Measurements from ENCODE around the gene ACVR1B. TPM values are rescaled to one million over a fixed set of nuclear protein-coding genes. Genes with fewer than 3 reads are reported as not detected.

The ACVR1B gene
- total and polyA plus RNA-seq, 5 experiments from 2014 or later: 1.2 to 12.6 (median 2.3) TPM

- POLR2A ChIA-PET: no interaction called here
- peak overlapping the region in 1 of 10 donors; percentile 65 for H3K4me3 Mint-ChIP-seq
- no peak for DNase-seq
Measured at GRCh38 chr12:52013626-52014310, 62.3 kb downstream of the ACVR1B start.

GRCh38 chr12:52014567-52015530, 63.4 kb downstream of the ACVR1B start:
- Mint-ChIP-seq H3K36me3 (peaks cover 0 to 37% (median 24%) of the 10 kb centered on the region in 3 donors), H3K4me3 (no peak overlapping the region), H3K4me1 (peaks cover under 1 to 6% (median 3%) of the 10 kb centered on the region in 4 donors), H3K27me3 (no peaks in the 10 kb centered on the region), H3K9me3 (no peaks in the 10 kb centered on the region), H3K27ac (no peak overlapping the region)
- ATAC-seq (peak in 1 of 2 donors; percentile 1), DNase-seq (no peak)
- POLR2A ChIA-PET: interaction anchor here (0.9 kb wide), 1 partner anchor 11 kb away, joined by 4 read pairs; no protein-coding TSS in a partner anchor

More at GRCh38 chr12:52013626-52014310, 62.3 kb downstream of the ACVR1B start:
- no peaks in the 10 kb centered on the region for H3K27me3 Mint-ChIP-seq
- no peaks in the 10 kb centered on the region for H3K9me3 Mint-ChIP-seq
- peak overlapping the region in 4 of 10 donors; percentile 8 to 71 (median 31) for H3K27ac Mint-ChIP-seq
- peaks cover 0 to 44% (median 26%) of the 10 kb centered on the region in 3 donors for H3K36me3 Mint-ChIP-seq
- H3K4me1 Mint-ChIP-seq: peaks cover 3 to 13% (median 7%) of the 10 kb centered on the region in 4 donors
- ATAC-seq: peak in 1 of 2 donors; percentile 4

- Mint-ChIP-seq H3K4me3 (no peak overlapping the region), H3K9me3 (no peaks in the 10 kb centered on the region), H3K27me3 (no peaks in the 10 kb centered on the region), H3K27ac (peak overlapping the region in 7 of 10 donors; percentile 21 to 89 (median 66)), H3K36me3 (peaks cover 0 to 32% (median 23%) of the 10 kb centered on the region in 3 donors), H3K4me1 (peaks cover 7 to 13% (median 10%) of the 10 kb centered on the region in 4 donors)
- POLR2A ChIA-PET: interaction anchor here (0.6 to 0.9 kb wide), 2 partner anchors 12 to 16 kb away, joined by 3 to 4 read pairs; no protein-coding TSS in a partner anchor
- ATAC-seq (peak in 1 of 2 donors; percentile 13), DNase-seq (peak in 1 of 10 donors; percentile 36)
Measured at GRCh38 chr12:52015532-52016041, 64.1 kb downstream of the ACVR1B start.

GRCh38 chr12:52018433-52019112, 67.1 kb downstream of the ACVR1B start:
- no peak overlapping the region for H3K4me3 Mint-ChIP-seq
- ATAC-seq (no peak), DNase-seq (no peak)
- peaks cover 0 to 8% (median 5%) of the 10 kb centered on the region in 3 donors for H3K36me3 Mint-ChIP-seq
- H3K9me3 Mint-ChIP-seq: no peaks in the 10 kb centered on the region
- POLR2A ChIA-PET: interaction anchor here (9.4 kb wide), 1 partner anchor 12 kb away, joined by 153 read pairs; the partner anchor contains the start of gene TAMALIN
- no peaks in the 10 kb centered on the region for H3K27me3 Mint-ChIP-seq
- H3K27ac Mint-ChIP-seq: peak overlapping the region in 2 of 10 donors; percentile 57 to 84
- H3K4me1 Mint-ChIP-seq: peaks cover 16 to 28% (median 17%) of the 10 kb centered on the region in 4 donors

GRCh38 chr12:52019113-52019770, 67.7 kb downstream of the ACVR1B start:
- no peak for ATAC-seq
- H3K27ac Mint-ChIP-seq: peak overlapping the region in 1 of 10 donors; percentile 40

GRCh38 chr12:52020539-52021336, 69.2 kb downstream of the ACVR1B start:
- POLR2A ChIA-PET: interaction anchor here (1.1 to 9.4 kb wide), 5 partner anchors 14 to 61 kb away, joined by 3 to 153 read pairs (median 4); partner anchors contain the start of genes ATG101 and TAMALIN
- Mint-ChIP-seq H3K9me3 (no peaks in the 10 kb centered on the region), H3K27me3 (no peaks in the 10 kb centered on the region), H3K4me3 (peak overlapping the region in 9 of 10 donors; percentile 12 to 69 (median 36)), H3K36me3 (no peaks in the 10 kb centered on the region), H3K4me1 (peaks cover 25 to 47% (median 39%) of the 10 kb centered on the region in 4 donors), H3K27ac (peak overlapping the region in 8 of 10 donors; percentile 17 to 81 (median 47))
- ATAC-seq: peak; percentile 43 to 56
- DNase-seq: peak; percentile 56 to 86 (median 68)

More at GRCh38 chr12:52019113-52019770, 67.7 kb downstream of the ACVR1B start:
- Mint-ChIP-seq H3K4me3 (no peak overlapping the region), H3K27me3 (no peaks in the 10 kb centered on the region), H3K4me1 (peaks cover 17 to 32% (median 24%) of the 10 kb centered on the region in 4 donors), H3K36me3 (peaks cover 0 to 2% (median under 1%) of the 10 kb centered on the region in 3 donors), H3K9me3 (no peaks in the 10 kb centered on the region)
- POLR2A ChIA-PET: interaction anchor here (1.3 to 9.4 kb wide), 4 partner anchors 12 to 63 kb away, joined by 3 to 153 read pairs (median 4); partner anchors contain the start of genes ATG101 and TAMALIN
- no peak for DNase-seq

GRCh38 chr12:52022841-52023181, 71.3 kb downstream of the ACVR1B start:
- peak overlapping the region in 7 of 10 donors; percentile 40 to 86 (median 69) for H3K27ac Mint-ChIP-seq
- H3K9me3 Mint-ChIP-seq: no peaks in the 10 kb centered on the region
- no peaks in the 10 kb centered on the region for H3K27me3 Mint-ChIP-seq
- POLR2A ChIA-PET: interaction anchor here (0.7 to 9.4 kb wide), 14 partner anchors 10 to 633 kb away, joined by 3 to 153 read pairs (median 4); partner anchors contain the start of genes ATG101, NR4A1 and TAMALIN
- peaks cover 26 to 49% (median 45%) of the 10 kb centered on the region in 4 donors for H3K4me1 Mint-ChIP-seq
- no peak for ATAC-seq
- H3K4me3 Mint-ChIP-seq: peak overlapping the region; percentile 66 to 94 (median 86)
- DNase-seq: no peak
- no peaks in the 10 kb centered on the region for H3K36me3 Mint-ChIP-seq

GRCh38 chr12:52023182-52023975, 71.9 kb downstream of the ACVR1B start:
- Mint-ChIP-seq H3K27ac (peak overlapping the region in 9 of 10 donors; percentile 82 to 97 (median 92)), H3K4me3 (peak overlapping the region; percentile 79 to 97 (median 88)), H3K36me3 (no peaks in the 10 kb centered on the region), H3K27me3 (no peaks in the 10 kb centered on the region), H3K9me3 (no peaks in the 10 kb centered on the region), H3K4me1 (peaks cover 26 to 49% (median 45%) of the 10 kb centered on the region in 4 donors)
- ATAC-seq (peak; percentile 59 to 63), DNase-seq (peak; percentile 80 to 95 (median 90))
- POLR2A ChIA-PET: interaction anchor here (0.7 to 9.4 kb wide), 14 partner anchors 9 to 633 kb away, joined by 3 to 153 read pairs (median 4); partner anchors contain the start of genes ATG101, NR4A1 and TAMALIN

GRCh38 chr12:52023976-52024688, 72.6 kb downstream of the ACVR1B start:
- ATAC-seq (peak; percentile 10 to 15), DNase-seq (no peak)
- H3K4me3 Mint-ChIP-seq: peak overlapping the region; percentile 79 to 97 (median 88)
- H3K36me3 Mint-ChIP-seq: no peaks in the 10 kb centered on the region
- peaks cover 26 to 49% (median 45%) of the 10 kb centered on the region in 4 donors for H3K4me1 Mint-ChIP-seq
- POLR2A ChIA-PET: interaction anchor here (0.6 to 9.4 kb wide), 15 partner anchors 8 to 97 kb away, joined by 3 to 153 read pairs (median 7); partner anchors contain the start of genes ATG101, NR4A1 and TAMALIN
- H3K27me3 Mint-ChIP-seq: no peaks in the 10 kb centered on the region
- no peaks in the 10 kb centered on the region for H3K9me3 Mint-ChIP-seq
- H3K27ac Mint-ChIP-seq: peak overlapping the region; percentile 31 to 97 (median 92)
